ENCODE data around the gene ANKRD7. TPM values are rescaled to one million over a fixed set of nuclear protein-coding genes. Genes with fewer than 3 reads are reported as not detected.

The ANKRD7 gene
- total RNA-seq, result 1.7 and 3.8 TPM in 2 replicates

GRCh38 chr7:118224521-118224920, at the start of gene ANKRD7:
ANKRD7 (plus strand) TSS chr7:118224704; CDS start chr7:118224831, 127 bp downstream.

DNA sequence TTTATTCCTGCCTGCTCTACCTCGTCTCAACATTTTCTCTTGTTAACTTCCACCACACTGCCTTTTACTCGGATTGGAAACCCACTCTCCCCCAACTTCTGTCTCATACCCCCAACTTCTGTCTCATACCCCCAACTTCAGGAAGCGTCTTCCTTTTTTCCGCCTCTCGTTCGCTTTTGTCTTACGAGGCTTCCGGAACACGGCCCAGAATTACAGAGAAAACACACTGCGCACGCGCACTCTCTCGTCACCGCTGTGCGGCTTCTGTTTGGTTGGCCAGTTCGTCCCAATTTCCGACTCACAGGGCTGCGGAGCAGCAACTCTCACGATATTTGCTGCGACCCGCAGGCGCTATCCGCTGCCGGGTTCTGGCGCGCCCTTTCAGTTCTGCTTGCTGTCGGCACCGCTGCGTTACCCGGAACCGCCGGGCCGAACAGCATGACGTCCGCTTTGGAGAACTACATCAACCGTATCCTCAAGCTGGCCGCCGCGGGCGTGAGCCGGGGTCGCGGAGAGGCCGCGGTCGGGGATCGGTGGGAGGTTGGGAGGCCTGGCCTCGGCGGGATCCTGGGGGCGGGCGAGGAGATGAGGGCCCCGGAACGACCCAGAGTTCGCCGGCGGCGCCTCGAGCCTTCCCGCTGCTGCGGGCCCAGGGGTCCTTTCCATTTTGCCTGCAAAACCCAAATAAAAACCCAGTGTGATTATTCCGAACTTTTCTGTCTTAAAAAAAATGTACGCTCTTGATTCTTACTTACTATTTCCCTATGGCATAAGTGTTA, 40.5 kb upstream of the ANKRD7 start, which contains the start of gene LSM8:
LSM8 (plus strand) TSS at position 379 of the 779 bp plus-strand sequence; CDS start at position 439, 60 bp downstream.

Other genes starting within 250 kb of the ANKRD7 start
- 15.1 and 34.8 TPM in 2 replicates for gene LSM8, start 40.5 kb upstream of the ANKRD7 start, total RNA-seq